22Rv1 (cell line): ENCODE measurements around the gene IFI35.
"Not testable (repeated sequence)": the region's sequence is repeated elsewhere in the genome, so short reads cannot be mapped to it uniquely, and the experiment has no call there.

Experiments used
- ZFX ChIP-seq: fragments of 450-650 bp; IDR thresholded peaks from 2 replicates; pipeline ENCODE4 v1.6.1; 2017; ENCODE audit warnings: antibody characterized with exemption, borderline replicate concordance
- TF ChIP-seq, protein P1 (sequence below): fragments of 450-650 bp; IDR thresholded peaks from 2 replicates; pipeline ENCODE4 v1.5.1; 2017; ENCODE audit warnings: mild to moderate bottlenecking

GRCh38 chr17:43000894-43001293 is 5.7 kb upstream of the IFI35 start:
- TF ChIP-seq, protein P1, sequence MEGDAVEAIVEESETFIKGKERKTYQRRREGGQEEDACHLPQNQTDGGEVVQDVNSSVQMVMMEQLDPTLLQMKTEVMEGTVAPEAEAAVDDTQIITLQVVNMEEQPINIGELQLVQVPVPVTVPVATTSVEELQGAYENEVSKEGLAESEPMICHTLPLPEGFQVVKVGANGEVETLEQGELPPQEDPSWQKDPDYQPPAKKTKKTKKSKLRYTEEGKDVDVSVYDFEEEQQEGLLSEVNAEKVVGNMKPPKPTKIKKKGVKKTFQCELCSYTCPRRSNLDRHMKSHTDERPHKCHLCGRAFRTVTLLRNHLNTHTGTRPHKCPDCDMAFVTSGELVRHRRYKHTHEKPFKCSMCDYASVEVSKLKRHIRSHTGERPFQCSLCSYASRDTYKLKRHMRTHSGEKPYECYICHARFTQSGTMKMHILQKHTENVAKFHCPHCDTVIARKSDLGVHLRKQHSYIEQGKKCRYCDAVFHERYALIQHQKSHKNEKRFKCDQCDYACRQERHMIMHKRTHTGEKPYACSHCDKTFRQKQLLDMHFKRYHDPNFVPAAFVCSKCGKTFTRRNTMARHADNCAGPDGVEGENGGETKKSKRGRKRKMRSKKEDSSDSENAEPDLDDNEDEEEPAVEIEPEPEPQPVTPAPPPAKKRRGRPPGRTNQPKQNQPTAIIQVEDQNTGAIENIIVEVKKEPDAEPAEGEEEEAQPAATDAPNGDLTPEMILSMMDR = not testable (repeated sequence)
- not testable (repeated sequence) for TF ChIP-seq ZFX
